Measurements from ENCODE around the gene NPDC1.
"Not testable (repeated sequence)": the region's sequence is repeated elsewhere in the genome, so short reads cannot be mapped to it uniquely, and the experiment has no call there.

The NPDC1 gene

GRCh38 chr9:137064880-137065164 is 18.8 kb upstream of the NPDC1 start:
- Histone ChIP-seq H3K27me3 (replicated peaks; ENCODE audit: insufficient read depth, low read length) (0 out of 2 replicates have a peak, but pooled peaks cover 8% of the 10 kb centered on the region), H4K20me1 (ENCODE audit: insufficient read depth, low read length) (0 out of 2 replicates have a peak, but pooled peaks cover 3% of the 10 kb centered on the region), H3K79me2 (ENCODE audit: low read length) (peaks cover 29% of the 10 kb centered on the region), H3K4me3 (ENCODE audit: low read length) (no peak overlapping the region), H3K9me3 (replicated peaks; ENCODE audit: insufficient read depth, low read length) (no peaks in the 10 kb centered on the region), H3K9me2 (replicated peaks; ENCODE audit: insufficient read depth, low read length) (no peaks in the 10 kb centered on the region), H3K4me1 (ENCODE audit: low read length) (peaks cover 16% of the 10 kb centered on the region), H3K36me3 (replicated peaks; ENCODE audit: insufficient read depth, low read length) (no peaks in the 10 kb centered on the region), H2AFZ (ENCODE audit: low read length) (no peak overlapping the region), H3F3A (ENCODE audit: insufficient read depth, low read length) (peaks cover 10% of the 10 kb centered on the region), H3K27ac (ENCODE audit: low read length) (no peak overlapping the region), H3K9ac (ENCODE audit: low read length) (no peak overlapping the region), H3K4me2 (ENCODE audit: low read depth, low read length) (no peak overlapping the region)
- DNase-seq = no peak
- no peak for TF ChIP-seq EZH2phosphoT487 (IDR thresholded peaks at IDR 0.05; ENCODE audit: low read length)
- no peak for TF ChIP-seq EZH2 (optimal IDR thresholded peaks at IDR 0.05; ENCODE audit: low read depth, low read length)
- TF ChIP-seq CTCF (IDR thresholded peaks at IDR 0.05; ENCODE audit: low read length) = no peak

GRCh38 chr9:137064027-137064879 is 18.3 kb upstream of the NPDC1 start:
- TF ChIP-seq EZH2phosphoT487 (IDR thresholded peaks at IDR 0.05; ENCODE audit: low read length) (no peak), CTCF (IDR thresholded peaks at IDR 0.05; ENCODE audit: low read length) (peak; percentile 80), EZH2 (optimal IDR thresholded peaks at IDR 0.05; ENCODE audit: low read depth, low read length) (no peak)
- Histone ChIP-seq H3K9ac (ENCODE audit: low read length) (no peak overlapping the region), H3K4me2 (ENCODE audit: low read depth, low read length) (no peak overlapping the region), H3K27ac (ENCODE audit: low read length) (no peak overlapping the region), H2AFZ (ENCODE audit: low read length) (no peak overlapping the region), H3K4me3 (ENCODE audit: low read length) (no peak overlapping the region), H3K4me1 (ENCODE audit: low read length) (peaks cover 15% of the 10 kb centered on the region), H3K27me3 (replicated peaks; ENCODE audit: insufficient read depth, low read length) (0 out of 2 replicates have a peak, but pooled peaks cover 8% of the 10 kb centered on the region), H4K20me1 (ENCODE audit: insufficient read depth, low read length) (0 out of 2 replicates have a peak, but pooled peaks cover 3% of the 10 kb centered on the region), H3K79me2 (ENCODE audit: low read length) (peaks cover 25% of the 10 kb centered on the region), H3K36me3 (replicated peaks; ENCODE audit: insufficient read depth, low read length) (no peaks in the 10 kb centered on the region), H3K9me3 (replicated peaks; ENCODE audit: insufficient read depth, low read length) (no peaks in the 10 kb centered on the region), H3F3A (ENCODE audit: insufficient read depth, low read length) (peaks cover 10% of the 10 kb centered on the region), H3K9me2 (replicated peaks; ENCODE audit: insufficient read depth, low read length) (no peaks in the 10 kb centered on the region)
- DNase-seq = peak; percentile 34

GRCh38 chr9:137063311-137064026 is 17.5 kb upstream of the NPDC1 start:
- no peak overlapping the region for H3K4me2 ChIP-seq (ENCODE audit: low read depth, low read length)
- TF ChIP-seq EZH2 (optimal IDR thresholded peaks at IDR 0.05; ENCODE audit: low read depth, low read length) = no peak
- no peak for TF ChIP-seq EZH2phosphoT487 (IDR thresholded peaks at IDR 0.05; ENCODE audit: low read length)
- no peak for TF ChIP-seq CTCF (IDR thresholded peaks at IDR 0.05; ENCODE audit: low read length)
- no peak overlapping the region for H3K9ac ChIP-seq (ENCODE audit: low read length)
- peaks cover 14% of the 10 kb centered on the region for H3K27me3 ChIP-seq (replicated peaks; ENCODE audit: insufficient read depth, low read length)
- no peaks in the 10 kb centered on the region for H3K36me3 ChIP-seq (replicated peaks; ENCODE audit: insufficient read depth, low read length)
- H4K20me1 ChIP-seq (ENCODE audit: insufficient read depth, low read length) = 0 out of 2 replicates have a peak, but pooled peaks cover 3% of the 10 kb centered on the region
- H3K9me2 ChIP-seq (replicated peaks; ENCODE audit: insufficient read depth, low read length) = no peaks in the 10 kb centered on the region
- H3F3A ChIP-seq (ENCODE audit: insufficient read depth, low read length) = peaks cover 7% of the 10 kb centered on the region
- H3K4me1 ChIP-seq (ENCODE audit: low read length) = peaks cover 7% of the 10 kb centered on the region
- no peak overlapping the region for H3K4me3 ChIP-seq (ENCODE audit: low read length)
- H3K9me3 ChIP-seq (replicated peaks; ENCODE audit: insufficient read depth, low read length) = no peaks in the 10 kb centered on the region
- no peak overlapping the region for H3K27ac ChIP-seq (ENCODE audit: low read length)
- no peak overlapping the region for H2AFZ ChIP-seq (ENCODE audit: low read length)
- no peak for DNase-seq
- peaks cover 17% of the 10 kb centered on the region for H3K79me2 ChIP-seq (ENCODE audit: low read length)

GRCh38 chr9:137062798-137063197 is 16.8 kb upstream of the NPDC1 start:
- not testable (repeated sequence) for H3K27ac ChIP-seq (ENCODE audit: low read length)

More at GRCh38 chr9:137062798-137063197, 16.8 kb upstream of the NPDC1 start:
- not testable (repeated sequence) for H3K9ac ChIP-seq (ENCODE audit: low read length); H2AFZ ChIP-seq (ENCODE audit: low read length); H3K9me2 ChIP-seq (replicated peaks; ENCODE audit: insufficient read depth, low read length); H3K4me1 ChIP-seq (ENCODE audit: low read length); DNase-seq; H3K36me3 ChIP-seq (replicated peaks; ENCODE audit: insufficient read depth, low read length); H3K9me3 ChIP-seq (replicated peaks; ENCODE audit: insufficient read depth, low read length); H3K4me2 ChIP-seq (ENCODE audit: low read depth, low read length); H4K20me1 ChIP-seq (ENCODE audit: insufficient read depth, low read length); H3F3A ChIP-seq (ENCODE audit: insufficient read depth, low read length); H3K4me3 ChIP-seq (ENCODE audit: low read length)
- peaks cover 14% of the 10 kb centered on the region for H3K79me2 ChIP-seq (ENCODE audit: low read length)
- H3K27me3 ChIP-seq (replicated peaks; ENCODE audit: insufficient read depth, low read length) = peaks cover 21% of the 10 kb centered on the region
